Stimulated activated CD8-positive, alpha-beta memory T cell treated with anti-CD3 and anti-CD28 coated beads, Interleukin-15, amount 100 ng/mL, for 4 hours (primary cell): Measurements from ENCODE around the gene TXNRD1.
A peak's percentile ranks its signal among the peaks of the same experiment; 100 is the strongest.
"Not testable (repeated sequence)": the region's sequence is repeated elsewhere in the genome, so short reads cannot be mapped to it uniquely, and the experiment has no call there.

ENCODE experiments used
- DNase-seq, 2 donors: peaks; one replicate each; pipeline ENCODE4 v3.0.0-alpha.2; 2020; ENCODE audit warnings: low read depth in 2 of 2

The TXNRD1 gene

GRCh38 chr12:104190641-104191176, 24.9 kb upstream of the TXNRD1 start:
- no peak for DNase-seq

GRCh38 chr12:104197264-104197663, 18.3 kb upstream of the TXNRD1 start:
- no peak for DNase-seq

GRCh38 chr12:104199964-104200363, 15.6 kb upstream of the TXNRD1 start:
- no peak for DNase-seq

GRCh38 chr12:104201238-104202001, 14.2 kb upstream of the TXNRD1 start:
- DNase-seq = peak in 1 of 2 donors; percentile 19

GRCh38 chr12:104204690-104205480, 10.7 kb upstream of the TXNRD1 start:
- no peak for DNase-seq

- DNase-seq = no peak
Measured at GRCh38 chr12:104207416-104208205, 8.0 kb upstream of the TXNRD1 start.

GRCh38 chr12:104212516-104212915, 3.1 kb upstream of the TXNRD1 start:
- DNase-seq = no peak

- DNase-seq = no peak
Measured at GRCh38 chr12:104213952-104214351, 1.6 kb upstream of the TXNRD1 start.

GRCh38 chr12:104216521-104216924, 944 bp downstream of the TXNRD1 start:
- DNase-seq = no peak

- not testable (repeated sequence) for DNase-seq
Measured at GRCh38 chr12:104218506-104218905, 2.9 kb downstream of the TXNRD1 start.

GRCh38 chr12:104218935-104219334, 3.4 kb downstream of the TXNRD1 start:
- no peak for DNase-seq

- DNase-seq = no peak
Measured at GRCh38 chr12:104219361-104219892, 3.8 kb downstream of the TXNRD1 start.

- peak in 1 of 2 donors; percentile 53 for DNase-seq
Measured at GRCh38 chr12:104219908-104220404, 4.4 kb downstream of the TXNRD1 start.

- DNase-seq = no peak
Measured at GRCh38 chr12:104220931-104221330, 5.4 kb downstream of the TXNRD1 start.

- no peak for DNase-seq
Measured at GRCh38 chr12:104222976-104223375, 7.4 kb downstream of the TXNRD1 start.

- DNase-seq = no peak
Measured at GRCh38 chr12:104223712-104224111, 8.1 kb downstream of the TXNRD1 start.

- DNase-seq = no peak
Measured at GRCh38 chr12:104226672-104227071, 11.1 kb downstream of the TXNRD1 start.

- no peak for DNase-seq
Measured at GRCh38 chr12:104230304-104231095, 14.9 kb downstream of the TXNRD1 start.

GRCh38 chr12:104232609-104233280, 17.2 kb downstream of the TXNRD1 start:
- DNase-seq = no peak

GRCh38 chr12:104234926-104235499, 19.4 kb downstream of the TXNRD1 start:
- no peak for DNase-seq
